ENCODE data around the gene RAB6B. TPM values are rescaled to one million over a fixed set of nuclear protein-coding genes. Genes with fewer than 3 reads are reported as not detected.
A peak's percentile ranks its signal among the peaks of the same experiment; 100 is the strongest.

RAB6B gene
- total RNA-seq, 1 experiment from 2014 or later = 0.86 TPM

DNA sequence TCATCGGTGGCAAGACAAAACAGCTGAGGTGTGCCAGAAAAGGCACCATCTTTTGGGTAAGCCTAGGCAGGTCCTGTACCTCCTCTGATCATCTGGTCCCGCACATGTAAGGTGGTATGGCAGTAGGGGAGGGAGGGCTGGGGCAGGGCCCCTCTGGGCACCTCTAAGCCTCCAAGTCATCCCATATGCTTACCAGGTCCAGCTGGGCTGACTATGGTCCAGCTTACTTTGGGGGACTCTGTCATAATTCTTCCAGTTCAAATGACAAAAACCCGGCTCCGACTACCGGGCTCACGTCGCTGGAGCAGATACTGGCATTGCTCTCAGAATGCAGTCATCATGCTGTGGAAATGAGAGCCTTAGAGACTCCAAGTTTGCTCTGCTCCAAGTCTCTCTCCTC, 1.9 kb upstream of the RAB6B start:
- BruUV-seq (replicated peaks) = no TSS peak
- Histone ChIP-seq H3K9me3 (ENCODE audit: low read depth, low read length, poor library complexity, severe bottlenecking) (no peaks in the 10 kb centered on the region), H3K27me3 (replicated peaks; ENCODE audit: insufficient read depth, low read depth, low read length, poor library complexity) (peaks cover 34% of the 10 kb centered on the region), H3K27ac (ENCODE audit: low read depth, low read length, poor library complexity, severe bottlenecking) (no peak overlapping the region), H3K4me3 (ENCODE audit: low read depth, low read length, poor library complexity, severe bottlenecking) (no peak overlapping the region), H3K4me1 (ENCODE audit: insufficient read depth, low read length, poor library complexity, severe bottlenecking) (peaks cover 5% of the 10 kb centered on the region), H3K36me3 (ENCODE audit: insufficient read depth, low read length, poor library complexity, severe bottlenecking) (no peaks in the 10 kb centered on the region)
- POLR2A ChIA-PET (ENCODE audit: low non-redundant PET) = no interaction called here
- TF ChIP-seq, protein P1, sequence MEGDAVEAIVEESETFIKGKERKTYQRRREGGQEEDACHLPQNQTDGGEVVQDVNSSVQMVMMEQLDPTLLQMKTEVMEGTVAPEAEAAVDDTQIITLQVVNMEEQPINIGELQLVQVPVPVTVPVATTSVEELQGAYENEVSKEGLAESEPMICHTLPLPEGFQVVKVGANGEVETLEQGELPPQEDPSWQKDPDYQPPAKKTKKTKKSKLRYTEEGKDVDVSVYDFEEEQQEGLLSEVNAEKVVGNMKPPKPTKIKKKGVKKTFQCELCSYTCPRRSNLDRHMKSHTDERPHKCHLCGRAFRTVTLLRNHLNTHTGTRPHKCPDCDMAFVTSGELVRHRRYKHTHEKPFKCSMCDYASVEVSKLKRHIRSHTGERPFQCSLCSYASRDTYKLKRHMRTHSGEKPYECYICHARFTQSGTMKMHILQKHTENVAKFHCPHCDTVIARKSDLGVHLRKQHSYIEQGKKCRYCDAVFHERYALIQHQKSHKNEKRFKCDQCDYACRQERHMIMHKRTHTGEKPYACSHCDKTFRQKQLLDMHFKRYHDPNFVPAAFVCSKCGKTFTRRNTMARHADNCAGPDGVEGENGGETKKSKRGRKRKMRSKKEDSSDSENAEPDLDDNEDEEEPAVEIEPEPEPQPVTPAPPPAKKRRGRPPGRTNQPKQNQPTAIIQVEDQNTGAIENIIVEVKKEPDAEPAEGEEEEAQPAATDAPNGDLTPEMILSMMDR (conservative IDR thresholded peaks at IDR 0.05; ENCODE audit: low read depth, low read length) = no peak
- TF ChIP-seq EZH2 (IDR thresholded peaks at IDR 0.05; ENCODE audit: borderline replicate concordance, low read depth, low read length, poor library complexity, severe bottlenecking) = no peak
- CTCF ChIA-PET = no interaction called here
- DNase-seq (ENCODE audit: low spot score) = no peak
- intact Hi-C loops (cut with micrococcal nuclease; ENCODE audit: unreplicated experiment) = no loop called here

DNA sequence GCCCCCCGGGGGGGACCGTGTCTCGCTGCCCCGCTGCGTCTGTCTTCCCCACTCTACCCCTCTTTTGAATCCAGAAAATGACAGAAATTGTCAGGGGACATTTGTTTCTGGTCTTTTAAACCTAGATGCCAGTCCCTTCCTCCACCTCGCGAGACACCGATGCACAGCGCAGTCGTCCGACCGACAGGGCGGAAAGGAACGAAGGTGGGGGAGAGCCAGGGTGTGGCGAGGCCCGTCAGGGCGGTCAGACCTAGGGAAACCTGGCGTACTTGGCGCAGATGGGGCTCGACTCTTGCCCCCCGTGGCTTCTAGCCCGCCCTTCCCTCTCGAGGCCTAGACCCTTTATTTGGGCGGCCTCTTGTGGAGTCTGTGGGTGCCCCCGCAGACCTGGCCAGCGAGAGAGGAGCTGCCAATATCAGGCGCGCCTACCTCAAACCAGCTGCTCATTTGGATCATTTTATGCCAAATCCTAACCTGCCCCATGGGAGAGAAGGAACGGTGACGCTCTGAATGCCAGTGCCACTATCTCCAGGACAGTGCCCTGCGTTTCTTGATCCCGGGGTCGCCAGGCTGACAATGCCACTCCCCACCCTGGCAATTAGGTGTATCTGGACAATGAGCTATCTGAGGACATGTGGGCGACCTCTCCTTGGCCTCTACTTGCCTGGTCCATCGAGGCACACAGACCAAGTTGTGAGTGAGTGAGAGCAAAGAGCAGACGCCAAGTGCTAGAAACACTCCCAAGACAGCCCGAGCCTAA, 500 bp upstream of the RAB6B start:
- H3K27me3 ChIP-seq (replicated peaks; ENCODE audit: insufficient read depth, low read depth, low read length, poor library complexity) = peaks cover 34% of the 10 kb centered on the region
- no peak for DNase-seq (ENCODE audit: low spot score)
- TF ChIP-seq EZH2 (IDR thresholded peaks at IDR 0.05; ENCODE audit: borderline replicate concordance, low read depth, low read length, poor library complexity, severe bottlenecking) = no peak
- TF ChIP-seq, protein P1 (conservative IDR thresholded peaks at IDR 0.05; ENCODE audit: low read depth, low read length) = no peak
- BruUV-seq (replicated peaks) = no TSS peak
- peaks cover 5% of the 10 kb centered on the region for H3K4me1 ChIP-seq (ENCODE audit: insufficient read depth, low read length, poor library complexity, severe bottlenecking)
- H3K36me3 ChIP-seq (ENCODE audit: insufficient read depth, low read length, poor library complexity, severe bottlenecking) = no peaks in the 10 kb centered on the region
- POLR2A ChIA-PET (ENCODE audit: low non-redundant PET) = no interaction called here
- peak overlapping the region; percentile 59 for H3K4me3 ChIP-seq (ENCODE audit: low read depth, low read length, poor library complexity, severe bottlenecking)
- intact Hi-C loops (cut with micrococcal nuclease; ENCODE audit: unreplicated experiment) = no loop called here
- H3K27ac ChIP-seq (ENCODE audit: low read depth, low read length, poor library complexity, severe bottlenecking) = no peak overlapping the region
- CTCF ChIA-PET = no interaction called here
- no peaks in the 10 kb centered on the region for H3K9me3 ChIP-seq (ENCODE audit: low read depth, low read length, poor library complexity, severe bottlenecking)

- CTCF ChIA-PET = no interaction called here
- Histone ChIP-seq H3K27ac (ENCODE audit: low read depth, low read length, poor library complexity, severe bottlenecking) (no peak overlapping the region), H3K4me3 (ENCODE audit: low read depth, low read length, poor library complexity, severe bottlenecking) (peak overlapping the region; percentile 59), H3K4me1 (ENCODE audit: insufficient read depth, low read length, poor library complexity, severe bottlenecking) (peaks cover 5% of the 10 kb centered on the region), H3K27me3 (replicated peaks; ENCODE audit: insufficient read depth, low read depth, low read length, poor library complexity) (peaks cover 34% of the 10 kb centered on the region), H3K9me3 (ENCODE audit: low read depth, low read length, poor library complexity, severe bottlenecking) (no peaks in the 10 kb centered on the region), H3K36me3 (ENCODE audit: insufficient read depth, low read length, poor library complexity, severe bottlenecking) (no peaks in the 10 kb centered on the region)
- intact Hi-C loops (cut with micrococcal nuclease; ENCODE audit: unreplicated experiment) = no loop called here
- DNase-seq (ENCODE audit: low spot score) = no peak
- no TSS peak for BruUV-seq (replicated peaks)
- POLR2A ChIA-PET (ENCODE audit: low non-redundant PET) = no interaction called here
- TF ChIP-seq EZH2 (IDR thresholded peaks at IDR 0.05; ENCODE audit: borderline replicate concordance, low read depth, low read length, poor library complexity, severe bottlenecking) = no peak
- TF ChIP-seq, protein P1 (conservative IDR thresholded peaks at IDR 0.05; ENCODE audit: low read depth, low read length) = no peak
Measured at GRCh38 chr3:133894353-133895207, 1.1 kb downstream of the RAB6B start.
